Measurements from ENCODE around the gene CACNA1I. TPM values are rescaled to one million over a fixed set of nuclear protein-coding genes. Genes with fewer than 3 reads are reported as not detected.

The CACNA1I gene
- total and polyA plus RNA-seq, 9 donors, result 0.02 to 0.23 (median 0.09) TPM; not detected in 1

GRCh38 chr22:39693943-39694500 is 123.5 kb downstream of the CACNA1I start:
- TF ChIP-seq POLR2A (IDR thresholded peaks at IDR 0.05) (no peak), EP300 (IDR thresholded peaks at IDR 0.05) (no peak), CTCF (IDR thresholded peaks at IDR 0.05) (no peak)
- intact Hi-C loops (cut with DNase I), result no loop called here
- H3K27me3 ChIP-seq, result no peaks in the 10 kb centered on the region
- H3K36me3 ChIP-seq, result no peaks in the 10 kb centered on the region
- no peak overlapping the region for H3K4me3 ChIP-seq
- H3K9me3 ChIP-seq, result no peaks in the 10 kb centered on the region
- H3K27ac ChIP-seq, result no peak overlapping the region
- DNase-seq, result no peak
- H3K4me1 ChIP-seq (ENCODE audit: insufficient read depth), result peaks cover 5% of the 10 kb centered on the region
- 70 to 71% (median 71%) methylated on average over 14 of the region's 14 CpGs for WGBS, 3 donors

- intact Hi-C loops (cut with DNase I), result no loop called here
- no peaks in the 10 kb centered on the region for H3K9me3 ChIP-seq
- H3K4me1 ChIP-seq (ENCODE audit: insufficient read depth), result no peaks in the 10 kb centered on the region
- H3K27me3 ChIP-seq, result no peaks in the 10 kb centered on the region
- no peak for DNase-seq
- 62 to 66% (median 62%) methylated on average over 14 of the region's 14 CpGs for WGBS, 3 donors
- no peak overlapping the region for H3K27ac ChIP-seq
- no peak overlapping the region for H3K4me3 ChIP-seq
- H3K36me3 ChIP-seq, result no peaks in the 10 kb centered on the region
- no peak for TF ChIP-seq EP300 (IDR thresholded peaks at IDR 0.05)
- no peak for TF ChIP-seq POLR2A (IDR thresholded peaks at IDR 0.05)
- TF ChIP-seq CTCF (IDR thresholded peaks at IDR 0.05), result no peak
Measured at GRCh38 chr22:39697790-39698430, 127.4 kb downstream of the CACNA1I start.

GRCh38 chr22:39699631-39700360 is 129.2 kb downstream of the CACNA1I start:
- Histone ChIP-seq H3K9me3 (no peaks in the 10 kb centered on the region), H3K4me3 (no peak overlapping the region), H3K36me3 (no peaks in the 10 kb centered on the region), H3K4me1 (ENCODE audit: insufficient read depth) (peaks cover 5% of the 10 kb centered on the region), H3K27me3 (no peaks in the 10 kb centered on the region), H3K27ac (no peak overlapping the region)
- WGBS, 3 donors, result 92 to 95% (median 93%) methylated on average over 18 to 19 of the region's 19 CpGs
- DNase-seq, result no peak
- TF ChIP-seq EP300 (IDR thresholded peaks at IDR 0.05) (no peak), POLR2A (IDR thresholded peaks at IDR 0.05) (no peak), CTCF (IDR thresholded peaks at IDR 0.05) (no peak)
- intact Hi-C loops (cut with DNase I), result no loop called here

- intact Hi-C loops (cut with DNase I), result no loop called here
- no peak for TF ChIP-seq EP300 (IDR thresholded peaks at IDR 0.05)
- TF ChIP-seq CTCF (IDR thresholded peaks at IDR 0.05), result no peak
- no peak for TF ChIP-seq POLR2A (IDR thresholded peaks at IDR 0.05)
- H3K36me3 ChIP-seq, result no peaks in the 10 kb centered on the region
- H3K27ac ChIP-seq, result no peak overlapping the region
- DNase-seq, result no peak
- H3K9me3 ChIP-seq, result no peaks in the 10 kb centered on the region
- H3K27me3 ChIP-seq, result no peaks in the 10 kb centered on the region
- WGBS, 3 donors, result 61 to 70% (median 61%) methylated on average over 7 of the region's 7 CpGs
- no peak overlapping the region for H3K4me3 ChIP-seq
- H3K4me1 ChIP-seq (ENCODE audit: insufficient read depth), result peaks cover 5% of the 10 kb centered on the region
Measured at GRCh38 chr22:39700565-39700964, 130.0 kb downstream of the CACNA1I start.
